H9 (cell line): ENCODE results near the gene GALNT5. TPM values are rescaled to one million over a fixed set of nuclear protein-coding genes. Genes with fewer than 3 reads are reported as not detected.

ENCODE experiments used
- DNase-seq: peaks from one replicate; pipeline ENCODE4 v3.0.0-alpha.2; 2017
- H2AFZ ChIP-seq: one replicate; pipeline ENCODE4 v1.6.1; 2013; ENCODE audit warnings: mild to moderate bottlenecking, low read length, control low read depth, moderate library complexity
- H2AK5ac ChIP-seq: 2 replicates; pipeline ENCODE4 v1.6.1; 2013; ENCODE audit warnings: low read length, control low read depth, mixed read lengths; ENCODE audit not compliant: insufficient read length
- H2BK120ac ChIP-seq: one replicate; pipeline ENCODE4 v1.6.1; 2013; ENCODE audit warnings: low read depth, mild to moderate bottlenecking, low read length, control low read depth, inconsistent platforms; ENCODE audit not compliant: poor library complexity, severe bottlenecking
- H2BK12ac ChIP-seq: 2 replicates; pipeline ENCODE4 v1.6.1; 2013; ENCODE audit warnings: low read length, control low read depth, mixed read lengths, low read depth; ENCODE audit not compliant: insufficient read length
- H2BK15ac ChIP-seq: 2 replicates; pipeline ENCODE4 v1.6.1; 2013; ENCODE audit warnings: low read depth, low read length, control low read depth
- H2BK20ac ChIP-seq: one replicate; pipeline ENCODE4 v1.6.1; 2013; ENCODE audit warnings: low read depth, mild to moderate bottlenecking, low read length, control low read depth, inconsistent platforms; ENCODE audit not compliant: poor library complexity, severe bottlenecking
- H2BK5ac ChIP-seq: 2 replicates; pipeline ENCODE4 v1.6.1; 2013; ENCODE audit warnings: low read length, control low read depth, mixed read lengths; ENCODE audit not compliant: insufficient read length
- H3K14ac ChIP-seq: 2 replicates; pipeline ENCODE4 v1.6.1; 2013; ENCODE audit warnings: low read length, control low read depth; ENCODE audit not compliant: insufficient read depth
- H3K18ac ChIP-seq: 2 replicates; pipeline ENCODE4 v1.6.1; 2013; ENCODE audit warnings: low read depth, mild to moderate bottlenecking, mixed read lengths, low read length, control low read depth; ENCODE audit not compliant: insufficient read length
- H3K23ac ChIP-seq: 2 replicates; pipeline ENCODE4 v1.6.1; 2013; ENCODE audit warnings: low read length, control low read depth, mixed read lengths, low read depth; ENCODE audit not compliant: insufficient read length
- H3K23me2 ChIP-seq: 2 replicates; pipeline ENCODE4 v1.6.1; 2013; ENCODE audit warnings: low read depth, mild to moderate bottlenecking, mixed read lengths, low read length, control low read depth; ENCODE audit not compliant: insufficient read length, poor library complexity, severe bottlenecking
- H3K27ac ChIP-seq: 2 replicates; pipeline ENCODE4 v1.5.1; 2013; ENCODE audit warnings: low read length, control low read depth, mixed read lengths, low read depth; ENCODE audit not compliant: insufficient read length
- H3K27me3 ChIP-seq: 2 replicates; pipeline ENCODE4 v1.6.1; 2013; ENCODE audit warnings: low read length, control low read depth, inconsistent platforms; ENCODE audit not compliant: insufficient read depth
- H3K4ac ChIP-seq: 2 replicates; pipeline ENCODE4 v1.6.1; 2013; ENCODE audit warnings: low read depth, mild to moderate bottlenecking, control low read depth, inconsistent platforms, low read length, moderate library complexity
- H3K4me1 ChIP-seq: 2 replicates; pipeline ENCODE4 v1.6.1; 2013; ENCODE audit warnings: low read length, control low read depth, inconsistent platforms; ENCODE audit not compliant: insufficient read depth
- H3K4me2 ChIP-seq: 2 replicates; pipeline ENCODE4 v1.6.1; 2013; ENCODE audit warnings: low read length, control low read depth, mixed read lengths; ENCODE audit not compliant: insufficient read length, insufficient read depth
- H3K56ac ChIP-seq: 2 replicates; pipeline ENCODE4 v1.6.1; 2013; ENCODE audit warnings: low read depth, mild to moderate bottlenecking, mixed read lengths, low read length, control low read depth; ENCODE audit not compliant: insufficient read length
- H3K79me1 ChIP-seq: 2 replicates; pipeline ENCODE4 v1.6.1; 2013; ENCODE audit warnings: low read depth, mild to moderate bottlenecking, moderate library complexity, low read length, control low read depth, inconsistent platforms; ENCODE audit not compliant: insufficient read depth, poor library complexity, severe bottlenecking
- H3K79me2 ChIP-seq: 2 replicates; pipeline ENCODE4 v1.6.1; 2013; ENCODE audit warnings: low read length, control low read depth, inconsistent platforms; ENCODE audit not compliant: insufficient read depth
- H3K9ac ChIP-seq: 2 replicates; pipeline ENCODE4 v1.6.1; 2013; ENCODE audit warnings: low read length, control low read depth, mixed read lengths; ENCODE audit not compliant: insufficient read length; ENCODE audit errors: extremely low read depth
- H3K9me3 ChIP-seq: one replicate; pipeline ENCODE4 v1.6.1; 2013; ENCODE audit warnings: low read depth, low read length, inconsistent platforms; ENCODE audit not compliant: control insufficient read depth
- H3T11ph ChIP-seq: one replicate; pipeline ENCODE4 v1.6.1; 2013; ENCODE audit warnings: mild to moderate bottlenecking, low read length, control low read depth, inconsistent platforms
- H4K20me1 ChIP-seq: one replicate; pipeline ENCODE4 v1.6.1; 2013; ENCODE audit not compliant: control insufficient read depth, insufficient read length, insufficient read depth
- H4K5ac ChIP-seq: 2 replicates; pipeline ENCODE4 v1.6.1; 2013; ENCODE audit warnings: low read depth, mild to moderate bottlenecking, mixed read lengths, low read length, control low read depth; ENCODE audit not compliant: insufficient read length
- H4K8ac ChIP-seq: replicated peaks from 2 replicates; pipeline ENCODE4 v1.6.1; 2013; ENCODE audit warnings: low read length, control low read depth, mixed read lengths, low read depth; ENCODE audit not compliant: insufficient read length
- H4K91ac ChIP-seq: 2 replicates; pipeline ENCODE4 v1.6.1; 2013; ENCODE audit warnings: low read depth, mild to moderate bottlenecking, moderate library complexity, mixed read lengths, low read length, control low read depth; ENCODE audit not compliant: insufficient read length
- H3K27ac Mint-ChIP-seq, 3 experiments: 2 replicates in 2 of 3; 3 replicates in 1 of 3; pipeline ENCODE4 v1.8.0; 2020 to 2021; ENCODE audit warnings: mixed read lengths in 3 of 3, mild to moderate bottlenecking in 1 of 3, moderate library complexity in 1 of 3
- H3K27me3 Mint-ChIP-seq: 2 replicates; pipeline ENCODE4 v1.8.0; 2021; ENCODE audit warnings: low read depth, mild to moderate bottlenecking, moderate library complexity, mixed read lengths
- H3K36me3 Mint-ChIP-seq, 3 experiments: 2 replicates in 2 of 3; 3 replicates in 1 of 3; pipeline ENCODE4 v1.8.0; 2020 to 2021; ENCODE audit warnings: low read depth in 3 of 3, mixed read lengths in 3 of 3; ENCODE audit not compliant: insufficient read depth in 1 of 3
- H3K4me1 Mint-ChIP-seq, 2 experiments: 2 replicates each; pipeline ENCODE4 v1.8.0; 2020; ENCODE audit warnings: mixed read lengths in 2 of 2
- H3K4me3 Mint-ChIP-seq, 2 experiments: 2 replicates in 1 of 2; 3 replicates in 1 of 2; pipeline ENCODE4 v1.8.0; 2020 to 2021; ENCODE audit warnings: mild to moderate bottlenecking in 2 of 2, mixed read lengths in 2 of 2, moderate library complexity in 1 of 2
- H3K9me3 Mint-ChIP-seq, 2 experiments: 2 replicates in 1 of 2; 3 replicates in 1 of 2; pipeline ENCODE4 v1.8.0; 2020; ENCODE audit warnings: mild to moderate bottlenecking in 2 of 2, mixed read lengths in 2 of 2, moderate library complexity in 1 of 2
- WGBS: extraction: QIAGEN DNeasy Blood & Tissue Kit; methylation state at CpG from one replicate; pipeline ENCODE4 v1.1.7; 2013; ENCODE audit warnings: missing lambda C conversion rate, low lambda C conversion rate, mixed read lengths; ENCODE audit not compliant: insufficient read length; ENCODE audit errors: extremely low coverage; 5-methylcytosine and 5-hydroxymethylcytosine counted together
- total RNA-seq: library from RNA; stranded (reverse); gene quantifications from 2 replicates; pipeline ENCODE4 v1.2.1, GENCODE V29; 2021
- TF ChIP-seq, protein P1 (sequence below): fragments of 200-600 bp; sonication (generic); conservative IDR thresholded peaks from 3 replicates; pipeline ENCODE4 v1.8.0; 2021; ENCODE audit warnings: antibody characterized with exemption, mild to moderate bottlenecking

The GALNT5 gene
- total RNA-seq, 1 experiment from 2014 or later, result 0.17 TPM

DNA sequence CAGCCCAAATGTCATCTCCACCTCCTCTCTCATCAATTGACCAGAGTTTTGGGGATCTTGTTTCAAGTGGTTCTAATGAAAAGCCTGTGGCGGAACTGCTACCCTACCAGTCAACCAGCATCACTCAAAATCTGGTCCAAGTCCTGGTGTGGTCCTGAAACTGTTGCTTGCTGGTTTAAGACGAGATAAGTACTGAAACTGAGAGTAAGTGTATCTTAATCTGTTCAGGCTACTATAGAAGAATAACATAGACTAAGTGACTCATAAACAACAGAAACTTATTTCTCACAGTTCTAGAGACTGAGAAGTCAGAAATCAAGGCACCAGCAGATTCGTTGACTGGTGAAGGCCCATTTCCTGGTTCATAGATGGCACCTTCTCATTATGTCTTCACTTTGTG is 879 bp upstream of the GALNT5 start:
- Histone ChIP-seq H2AK5ac (no peak overlapping the region), H3K79me2 (no peaks in the 10 kb centered on the region), H3K9me3 (no peaks in the 10 kb centered on the region), H4K91ac (no peak overlapping the region), H2BK15ac (no peak overlapping the region), H3K23me2 (peaks cover 3% of the 10 kb centered on the region), H3K4me1 (peaks cover 3% of the 10 kb centered on the region; the same call in 1 of the 2 replicates), H2BK12ac (no peak overlapping the region), H4K5ac (no peak overlapping the region), H3K18ac (no peak overlapping the region), H2BK120ac (no peak overlapping the region), H4K8ac (no peak overlapping the region), H3K14ac (no peak overlapping the region), H3K79me1 (no peaks in the 10 kb centered on the region), H3K9ac (no peak overlapping the region), H3K4ac (no peak overlapping the region), H3K4me2 (no peak overlapping the region), H3T11ph (no peak overlapping the region), H4K20me1 (no peaks in the 10 kb centered on the region), H3K27ac (no peak overlapping the region), H2BK20ac (no peak overlapping the region), H3K23ac (no peak overlapping the region), H3K27me3 (no peaks in the 10 kb centered on the region), H3K56ac (no peak overlapping the region), H2AFZ (no peak overlapping the region), H2BK5ac (no peak overlapping the region)
- no CpG with 5 or more reads among the region's 3 CpGs for WGBS
- Mint-ChIP-seq H3K4me3 (no peak overlapping the region), H3K27me3 (peaks cover 3% of the 10 kb centered on the region), H3K36me3 (no peaks in the 10 kb centered on the region), H3K4me1 (peaks cover 14 to 19% of the 10 kb centered on the region in 2 experiments), H3K27ac (no peak overlapping the region), H3K9me3 (no peaks in the 10 kb centered on the region)
- DNase-seq, result no peak
- TF ChIP-seq, protein P1, sequence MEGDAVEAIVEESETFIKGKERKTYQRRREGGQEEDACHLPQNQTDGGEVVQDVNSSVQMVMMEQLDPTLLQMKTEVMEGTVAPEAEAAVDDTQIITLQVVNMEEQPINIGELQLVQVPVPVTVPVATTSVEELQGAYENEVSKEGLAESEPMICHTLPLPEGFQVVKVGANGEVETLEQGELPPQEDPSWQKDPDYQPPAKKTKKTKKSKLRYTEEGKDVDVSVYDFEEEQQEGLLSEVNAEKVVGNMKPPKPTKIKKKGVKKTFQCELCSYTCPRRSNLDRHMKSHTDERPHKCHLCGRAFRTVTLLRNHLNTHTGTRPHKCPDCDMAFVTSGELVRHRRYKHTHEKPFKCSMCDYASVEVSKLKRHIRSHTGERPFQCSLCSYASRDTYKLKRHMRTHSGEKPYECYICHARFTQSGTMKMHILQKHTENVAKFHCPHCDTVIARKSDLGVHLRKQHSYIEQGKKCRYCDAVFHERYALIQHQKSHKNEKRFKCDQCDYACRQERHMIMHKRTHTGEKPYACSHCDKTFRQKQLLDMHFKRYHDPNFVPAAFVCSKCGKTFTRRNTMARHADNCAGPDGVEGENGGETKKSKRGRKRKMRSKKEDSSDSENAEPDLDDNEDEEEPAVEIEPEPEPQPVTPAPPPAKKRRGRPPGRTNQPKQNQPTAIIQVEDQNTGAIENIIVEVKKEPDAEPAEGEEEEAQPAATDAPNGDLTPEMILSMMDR, result no peak
